SK-N-SH treated with all-trans-retinoic acid at 6 μM for 48 hours (cell line): ENCODE measurements around the gene ITPR2.

Source experiments
- ARNTL ChIP-seq: fragments of 450-650 bp; formaldehyde crosslinking; IDR thresholded peaks from 2 replicates; pipeline ENCODE4 v1.5.0; 2020; ENCODE audit warnings: low read depth, mild to moderate bottlenecking, moderate library complexity, borderline replicate concordance
- BACH2 ChIP-seq: fragments of 250-450 bp; sonication (Bioruptor Pico); IDR thresholded peaks from 2 replicates; pipeline ENCODE4 v1.9.0; 2021; ENCODE audit warnings: mild to moderate bottlenecking, borderline replicate concordance
- CREB5 ChIP-seq: fragments of 250-450 bp; sonication (Bioruptor Pico); IDR thresholded peaks from 2 replicates; pipeline ENCODE4 v1.5.1; 2020; ENCODE audit warnings: low read depth, mild to moderate bottlenecking, moderate library complexity
- CSRNP3 ChIP-seq: fragments of 250-450 bp; sonication (Bioruptor Pico); IDR thresholded peaks from 2 replicates; pipeline ENCODE4 v1.5.1; 2021; ENCODE audit warnings: mild to moderate bottlenecking, moderate library complexity
- GLIS3 ChIP-seq: fragments of 250-450 bp; sonication (Bioruptor Pico); IDR thresholded peaks from 2 replicates; pipeline ENCODE4 v1.5.0; 2020; ENCODE audit warnings: mild to moderate bottlenecking, moderate library complexity
- ISL1 ChIP-seq: fragments of 250-450 bp; sonication (Bioruptor Pico); IDR thresholded peaks from 2 replicates; pipeline ENCODE4 v2.1.2; 2022; ENCODE audit warnings: mild to moderate bottlenecking, moderate library complexity
- PPARA ChIP-seq: fragments of 250-450 bp; sonication (Bioruptor Pico); IDR thresholded peaks from 2 replicates; pipeline ENCODE4 v1.5.0; 2020; ENCODE audit warnings: mild to moderate bottlenecking, borderline replicate concordance
- TCF4 ChIP-seq: fragments of 250-450 bp; sonication (Bioruptor Pico); IDR thresholded peaks from 2 replicates; pipeline ENCODE4 v1.8.0; 2021; ENCODE audit warnings: mild to moderate bottlenecking, moderate library complexity, borderline replicate concordance
- TOX ChIP-seq: fragments of 250-450 bp; sonication (Bioruptor Pico); IDR thresholded peaks from 2 replicates; pipeline ENCODE4 v1.8.0; 2021; ENCODE audit warnings: mild to moderate bottlenecking, moderate library complexity, borderline replicate concordance
- ZFP3 ChIP-seq: fragments of 250-450 bp; sonication (Bioruptor Pico); IDR thresholded peaks from 2 replicates; pipeline ENCODE4 v1.5.0; 2020; ENCODE audit warnings: mild to moderate bottlenecking, moderate library complexity
- ZFP30 ChIP-seq: fragments of 450-650 bp; formaldehyde crosslinking; IDR thresholded peaks from 2 replicates; pipeline ENCODE4 v1.5.0; 2022; ENCODE audit warnings: mild to moderate bottlenecking, moderate library complexity
- ZNF70 ChIP-seq: fragments of 450-650 bp; formaldehyde crosslinking; IDR thresholded peaks from 2 replicates; pipeline ENCODE4 v1.5.0; 2020; ENCODE audit warnings: mild to moderate bottlenecking, moderate library complexity
- TF ChIP-seq, protein P1 (sequence below): fragments of 250-450 bp; sonication (Bioruptor Pico); IDR thresholded peaks from 2 replicates; pipeline ENCODE4 v1.8.0; 2020; ENCODE audit warnings: mild to moderate bottlenecking, moderate library complexity, borderline replicate concordance
- TF ChIP-seq, protein P2 (sequence below): fragments of 250-450 bp; sonication (Bioruptor Pico); IDR thresholded peaks from 2 replicates; pipeline ENCODE4 v1.8.0; 2021; ENCODE audit warnings: low read depth, mild to moderate bottlenecking, moderate library complexity, borderline replicate concordance

GRCh38 chr12:26688344-26688904 is 144.6 kb downstream of the ITPR2 start:
- TF ChIP-seq ZNF70 (CRISPR knock-in tag) = no peak
- TF ChIP-seq ARNTL (CRISPR knock-in tag) = no peak
- no peak for TF ChIP-seq TCF4 (CRISPR knock-in tag)
- no peak for TF ChIP-seq GLIS3 (CRISPR knock-in tag)
- TF ChIP-seq, protein P1, sequence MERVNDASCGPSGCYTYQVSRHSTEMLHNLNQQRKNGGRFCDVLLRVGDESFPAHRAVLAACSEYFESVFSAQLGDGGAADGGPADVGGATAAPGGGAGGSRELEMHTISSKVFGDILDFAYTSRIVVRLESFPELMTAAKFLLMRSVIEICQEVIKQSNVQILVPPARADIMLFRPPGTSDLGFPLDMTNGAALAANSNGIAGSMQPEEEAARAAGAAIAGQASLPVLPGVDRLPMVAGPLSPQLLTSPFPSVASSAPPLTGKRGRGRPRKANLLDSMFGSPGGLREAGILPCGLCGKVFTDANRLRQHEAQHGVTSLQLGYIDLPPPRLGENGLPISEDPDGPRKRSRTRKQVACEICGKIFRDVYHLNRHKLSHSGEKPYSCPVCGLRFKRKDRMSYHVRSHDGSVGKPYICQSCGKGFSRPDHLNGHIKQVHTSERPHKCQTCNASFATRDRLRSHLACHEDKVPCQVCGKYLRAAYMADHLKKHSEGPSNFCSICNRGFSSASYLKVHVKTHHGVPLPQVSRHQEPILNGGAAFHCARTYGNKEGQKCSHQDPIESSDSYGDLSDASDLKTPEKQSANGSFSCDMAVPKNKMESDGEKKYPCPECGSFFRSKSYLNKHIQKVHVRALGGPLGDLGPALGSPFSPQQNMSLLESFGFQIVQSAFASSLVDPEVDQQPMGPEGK (CRISPR knock-in tag) = no peak
- TF ChIP-seq BACH2 (CRISPR knock-in tag) = no peak
- TF ChIP-seq, protein P2, sequence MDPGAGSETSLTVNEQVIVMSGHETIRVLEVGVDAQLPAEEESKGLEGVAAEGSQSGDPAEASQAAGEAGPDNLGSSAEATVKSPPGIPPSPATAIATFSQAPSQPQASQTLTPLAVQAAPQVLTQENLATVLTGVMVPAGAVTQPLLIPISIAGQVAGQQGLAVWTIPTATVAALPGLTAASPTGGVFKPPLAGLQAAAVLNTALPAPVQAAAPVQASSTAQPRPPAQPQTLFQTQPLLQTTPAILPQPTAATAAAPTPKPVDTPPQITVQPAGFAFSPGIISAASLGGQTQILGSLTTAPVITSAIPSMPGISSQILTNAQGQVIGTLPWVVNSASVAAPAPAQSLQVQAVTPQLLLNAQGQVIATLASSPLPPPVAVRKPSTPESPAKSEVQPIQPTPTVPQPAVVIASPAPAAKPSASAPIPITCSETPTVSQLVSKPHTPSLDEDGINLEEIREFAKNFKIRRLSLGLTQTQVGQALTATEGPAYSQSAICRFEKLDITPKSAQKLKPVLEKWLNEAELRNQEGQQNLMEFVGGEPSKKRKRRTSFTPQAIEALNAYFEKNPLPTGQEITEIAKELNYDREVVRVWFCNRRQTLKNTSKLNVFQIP (CRISPR knock-in tag) = no peak
- no peak for TF ChIP-seq ISL1 (CRISPR knock-in tag)
- no peak for TF ChIP-seq CSRNP3
- TF ChIP-seq TOX (CRISPR knock-in tag) = no peak
- TF ChIP-seq ZFP3 (CRISPR knock-in tag) = no peak
- TF ChIP-seq ZFP30 (CRISPR knock-in tag) = no peak
- TF ChIP-seq CREB5 (CRISPR knock-in tag) = no peak
- TF ChIP-seq PPARA (CRISPR knock-in tag) = no peak
